HPDE6-E6E7 (cell line): ENCODE data around the gene TMEM82.

ENCODE experiments used
- DNase-seq: peaks from one replicate; pipeline ENCODE4 v3.0.0; 2011; ENCODE audit warnings: missing footprints; ENCODE audit errors: extremely low spot score

TMEM82 gene

DNA sequence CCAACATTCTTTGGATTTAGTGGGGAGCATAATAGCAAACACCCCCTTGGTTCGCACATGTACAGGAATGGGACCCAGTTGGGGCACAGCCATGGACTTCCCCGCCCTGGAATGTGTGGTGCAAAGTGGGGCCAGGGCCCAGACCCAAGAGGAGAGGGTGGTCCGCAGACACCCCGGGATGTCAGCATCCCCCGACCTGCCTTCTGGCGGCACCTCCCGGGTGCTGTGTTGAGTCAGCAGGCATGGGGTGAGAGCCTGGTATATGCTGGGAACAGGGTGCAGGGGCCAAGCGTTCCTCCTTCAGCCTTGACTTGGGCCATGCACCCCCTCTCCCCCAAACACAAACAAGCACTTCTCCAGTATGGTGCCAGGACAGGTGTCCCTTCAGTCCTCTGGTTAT is 43.4 kb downstream of the TMEM82 start:
- no peak for DNase-seq

DNA sequence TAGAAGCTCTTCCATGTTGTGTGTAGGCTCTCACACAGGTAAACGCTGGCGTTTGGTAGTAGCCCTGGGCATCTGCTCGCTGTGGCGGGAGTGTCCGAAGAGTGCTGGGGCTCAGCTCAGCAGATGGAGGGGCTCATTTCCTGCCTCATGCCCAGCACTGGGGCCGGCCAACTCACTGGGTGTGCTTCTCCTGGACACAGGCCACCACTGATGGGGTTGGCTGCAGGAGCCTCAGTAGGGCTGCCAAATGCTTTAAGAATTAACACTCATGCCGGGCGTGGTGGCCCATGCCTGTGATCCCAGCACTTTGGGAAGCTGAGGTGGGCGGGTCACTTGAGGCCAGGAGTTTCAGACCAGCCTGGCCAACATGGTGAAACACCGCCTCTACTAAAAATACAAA is 44.3 kb downstream of the TMEM82 start:
- no peak for DNase-seq

DNA sequence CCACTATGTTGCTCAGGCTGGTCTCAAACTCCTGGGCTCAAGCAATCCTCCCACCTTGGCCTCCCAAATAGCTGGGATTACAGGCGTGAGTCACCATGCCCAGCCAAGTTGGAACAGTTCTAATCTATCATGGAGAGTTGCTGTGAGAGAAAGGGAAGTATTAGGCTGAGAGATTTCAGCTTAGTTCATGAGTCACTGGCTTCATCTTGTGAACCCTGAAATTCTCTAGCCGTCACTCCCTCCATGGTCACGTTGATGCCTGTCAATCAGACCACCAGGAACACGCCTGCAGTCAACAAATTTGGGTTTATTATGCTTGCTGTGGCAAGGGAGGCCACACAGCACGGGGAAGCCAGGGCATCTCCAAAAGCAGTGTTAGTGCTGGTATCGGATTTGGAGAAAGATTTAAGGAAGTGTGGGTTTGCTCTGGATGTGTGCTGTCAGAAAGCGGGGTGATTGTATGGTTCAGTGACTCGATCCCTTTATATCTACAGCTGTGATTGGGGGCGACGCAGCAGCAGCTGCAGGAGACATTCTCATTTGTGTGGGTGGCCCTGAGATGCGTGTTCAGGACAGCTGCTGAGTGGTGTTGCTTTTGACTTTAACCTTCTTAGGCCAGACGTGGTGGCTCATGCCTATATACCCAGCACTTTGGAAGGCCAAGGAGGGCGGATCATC is 46.5 kb downstream of the TMEM82 start:
- peak; percentile 67 for DNase-seq

DNA sequence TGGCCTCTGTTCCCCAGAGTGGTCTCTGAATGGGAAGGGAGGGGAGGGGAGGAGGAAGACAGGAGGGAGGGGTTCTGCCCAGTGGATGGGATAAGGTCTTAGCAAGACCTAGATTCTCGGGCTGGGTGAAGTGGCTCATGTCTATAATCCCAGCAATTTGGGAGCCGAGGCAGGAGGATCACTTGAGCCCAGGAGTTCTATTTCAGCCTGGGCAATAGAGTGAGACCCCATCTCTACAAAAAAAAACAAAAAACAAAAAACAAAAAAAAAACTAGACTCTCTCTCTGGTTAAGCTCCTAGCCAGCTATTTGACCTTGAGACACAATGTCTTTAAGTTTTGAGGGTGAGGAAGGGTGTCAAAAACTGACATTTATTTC is 53.8 kb downstream of the TMEM82 start:
- no peak for DNase-seq
